ENCODE data around the gene CBLB. TPM values are rescaled to one million over a fixed set of nuclear protein-coding genes. Genes with fewer than 3 reads are reported as not detected.
A peak's percentile ranks its signal among the peaks of the same experiment; 100 is the strongest.

The CBLB gene
- total and polyA plus RNA-seq, 9 of the 15 experiments (the other 6 are each of a cell fraction or from before 2014, with no cell fraction given): 1.8 to 8.1 (median 5.3) TPM

DNA sequence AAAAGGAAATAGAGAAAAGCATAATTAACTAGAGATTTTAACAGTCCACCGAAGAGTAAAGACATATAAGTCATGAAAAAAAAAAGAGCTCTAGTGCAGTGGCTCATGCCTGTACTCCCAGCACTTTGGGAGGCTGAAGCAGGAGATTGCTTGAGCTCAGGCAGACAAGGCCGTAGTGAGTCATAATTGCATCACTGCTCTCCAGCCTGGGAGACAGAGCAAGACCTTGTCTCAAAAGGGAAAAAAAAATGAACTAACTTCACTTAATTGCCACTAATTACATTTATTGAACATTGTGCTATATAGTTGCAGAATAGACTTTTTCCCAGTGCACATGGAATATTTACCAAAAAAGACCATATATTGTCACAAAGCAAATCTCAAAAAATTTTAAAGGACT, 221.8 kb downstream of the CBLB start:
- H4K20me1 ChIP-seq (replicated peaks; ENCODE audit: control insufficient read depth, insufficient read depth, low read length): no peaks in the 10 kb centered on the region
- BruUV-seq (replicated peaks): no TSS peak
- WGBS (ENCODE audit: insufficient coverage, low coverage, missing lambda C conversion rate): 4% methylated on average over 2 of the region's 2 CpGs
- no peaks in the 10 kb centered on the region for H3K9me1 ChIP-seq (ENCODE audit: control insufficient read depth, insufficient read depth, low read length)
- H2AFZ ChIP-seq (ENCODE audit: low read depth, low read length): no peak overlapping the region
- intact Hi-C loops (cut with micrococcal nuclease) (no loop called here), in situ Hi-C loops (cut with MboI) (no loop called here)
- H3K4me3 ChIP-seq: no peak overlapping the region
- no peak overlapping the region for H3K27ac ChIP-seq (ENCODE audit: extremely low read depth, low read depth, low read length)
- POLR2A ChIA-PET: no interaction called here
- no peak overlapping the region for H3K4me2 ChIP-seq (ENCODE audit: insufficient read depth, low read length)
- ATAC-seq (peak; percentile 86), DNase-seq (ENCODE audit: extremely low read depth in 1 of 4, low spot score in 3 of 4) (peak in 1 of 4 experiments; percentile 58), FAIRE-seq (peak; percentile 78)
- H3K9me3 ChIP-seq (replicated peaks; ENCODE audit: control insufficient read depth, insufficient read depth, low read depth, low read length): no peaks in the 10 kb centered on the region
- no peak overlapping the region for H3K9ac ChIP-seq (ENCODE audit: insufficient read depth in 1 of 2, low read depth in 2 of 2, low read length in 2 of 2)
- no peaks in the 10 kb centered on the region for H3K79me2 ChIP-seq (ENCODE audit: control insufficient read depth, insufficient read depth, low read length)
- H3K36me3 ChIP-seq (ENCODE audit: control insufficient read depth, insufficient read depth, low read length): no peaks in the 10 kb centered on the region
- CTCF ChIA-PET (ENCODE audit: low intra/inter-chr PET ratio): no interaction called here
- H3K4me1 ChIP-seq (replicated peaks in 1 of 2; ENCODE audit: control insufficient read depth in 2 of 2, insufficient read depth in 2 of 2, low read length in 2 of 2): peaks cover 0 to 2% of the 10 kb centered on the region in 2 experiments; a peak in 2 of 5 replicates
- H3K27me3 ChIP-seq (ENCODE audit: control insufficient read depth in 2 of 2, insufficient read depth in 2 of 2, low read length in 2 of 2): no peaks in the 10 kb centered on the region
- TF ChIP-seq SMARCE1 (IDR thresholded peaks at IDR 0.05) (0 out of 2 replicates have a peak, but pooled peaks have one; percentile 25), ATF1 (CRISPR knock-in tag; IDR thresholded peaks at IDR 0.05) (no peak), ATF1 (tag; IDR thresholded peaks at IDR 0.05) (no peak), SMARCB1 (IDR thresholded peaks at IDR 0.05; ENCODE audit: insufficient read length, low read depth) (no peak), PTRF (tag; IDR thresholded peaks at IDR 0.05) (no peak), PURB (CRISPR knock-in tag; IDR thresholded peaks at IDR 0.05; ENCODE audit: low read depth) (no peak), L3MBTL2 (IDR thresholded peaks at IDR 0.05) (no peak), SMARCA4 (IDR thresholded peaks at IDR 0.05) (peak; percentile 71), ILF3 (IDR thresholded peaks at IDR 0.05; ENCODE audit: borderline replicate concordance) (no peak), MECOM (CRISPR knock-in tag; IDR thresholded peaks at IDR 0.05) (no peak), ZNF3 (CRISPR knock-in tag; IDR thresholded peaks at IDR 0.05) (no peak), FOSL1 (tag; conservative IDR thresholded peaks at IDR 0.05) (peak; percentile 93), DMBX1 (CRISPR knock-in tag; IDR thresholded peaks at IDR 0.05; ENCODE audit: borderline replicate concordance) (no peak), RAD21 (CRISPR knock-in tag; conservative IDR thresholded peaks at IDR 0.05 in 1 of 2, IDR thresholded peaks at IDR 0.05 in 1 of 2) (no peak), ZNF174 (CRISPR knock-in tag; IDR thresholded peaks at IDR 0.05) (no peak), POU5F1 (IDR thresholded peaks at IDR 0.05; ENCODE audit: borderline replicate concordance, low read depth, low read length, partially characterized antibody) (no peak), ZNF764 (CRISPR knock-in tag; IDR thresholded peaks at IDR 0.05; ENCODE audit: low read depth) (no peak)
- TF ChIP-seq, protein P1, sequence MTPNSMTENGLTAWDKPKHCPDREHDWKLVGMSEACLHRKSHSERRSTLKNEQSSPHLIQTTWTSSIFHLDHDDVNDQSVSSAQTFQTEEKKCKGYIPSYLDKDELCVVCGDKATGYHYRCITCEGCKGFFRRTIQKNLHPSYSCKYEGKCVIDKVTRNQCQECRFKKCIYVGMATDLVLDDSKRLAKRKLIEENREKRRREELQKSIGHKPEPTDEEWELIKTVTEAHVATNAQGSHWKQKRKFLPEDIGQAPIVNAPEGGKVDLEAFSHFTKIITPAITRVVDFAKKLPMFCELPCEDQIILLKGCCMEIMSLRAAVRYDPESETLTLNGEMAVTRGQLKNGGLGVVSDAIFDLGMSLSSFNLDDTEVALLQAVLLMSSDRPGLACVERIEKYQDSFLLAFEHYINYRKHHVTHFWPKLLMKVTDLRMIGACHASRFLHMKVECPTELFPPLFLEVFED (CRISPR knock-in tag; conservative IDR thresholded peaks at IDR 0.05): no peak
- TF ChIP-seq, protein P2, sequence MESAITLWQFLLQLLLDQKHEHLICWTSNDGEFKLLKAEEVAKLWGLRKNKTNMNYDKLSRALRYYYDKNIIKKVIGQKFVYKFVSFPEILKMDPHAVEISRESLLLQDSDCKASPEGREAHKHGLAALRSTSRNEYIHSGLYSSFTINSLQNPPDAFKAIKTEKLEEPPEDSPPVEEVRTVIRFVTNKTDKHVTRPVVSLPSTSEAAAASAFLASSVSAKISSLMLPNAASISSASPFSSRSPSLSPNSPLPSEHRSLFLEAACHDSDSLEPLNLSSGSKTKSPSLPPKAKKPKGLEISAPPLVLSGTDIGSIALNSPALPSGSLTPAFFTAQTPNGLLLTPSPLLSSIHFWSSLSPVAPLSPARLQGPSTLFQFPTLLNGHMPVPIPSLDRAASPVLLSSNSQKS (CRISPR knock-in tag; IDR thresholded peaks at IDR 0.05): no peak
- TF ChIP-seq, protein P3, sequence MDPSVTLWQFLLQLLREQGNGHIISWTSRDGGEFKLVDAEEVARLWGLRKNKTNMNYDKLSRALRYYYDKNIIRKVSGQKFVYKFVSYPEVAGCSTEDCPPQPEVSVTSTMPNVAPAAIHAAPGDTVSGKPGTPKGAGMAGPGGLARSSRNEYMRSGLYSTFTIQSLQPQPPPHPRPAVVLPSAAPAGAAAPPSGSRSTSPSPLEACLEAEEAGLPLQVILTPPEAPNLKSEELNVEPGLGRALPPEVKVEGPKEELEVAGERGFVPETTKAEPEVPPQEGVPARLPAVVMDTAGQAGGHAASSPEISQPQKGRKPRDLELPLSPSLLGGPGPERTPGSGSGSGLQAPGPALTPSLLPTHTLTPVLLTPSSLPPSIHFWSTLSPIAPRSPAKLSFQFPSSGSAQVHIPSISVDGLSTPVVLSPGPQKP (CRISPR knock-in tag; IDR thresholded peaks at IDR 0.05): no peak
- TF ChIP-seq, protein P4, sequence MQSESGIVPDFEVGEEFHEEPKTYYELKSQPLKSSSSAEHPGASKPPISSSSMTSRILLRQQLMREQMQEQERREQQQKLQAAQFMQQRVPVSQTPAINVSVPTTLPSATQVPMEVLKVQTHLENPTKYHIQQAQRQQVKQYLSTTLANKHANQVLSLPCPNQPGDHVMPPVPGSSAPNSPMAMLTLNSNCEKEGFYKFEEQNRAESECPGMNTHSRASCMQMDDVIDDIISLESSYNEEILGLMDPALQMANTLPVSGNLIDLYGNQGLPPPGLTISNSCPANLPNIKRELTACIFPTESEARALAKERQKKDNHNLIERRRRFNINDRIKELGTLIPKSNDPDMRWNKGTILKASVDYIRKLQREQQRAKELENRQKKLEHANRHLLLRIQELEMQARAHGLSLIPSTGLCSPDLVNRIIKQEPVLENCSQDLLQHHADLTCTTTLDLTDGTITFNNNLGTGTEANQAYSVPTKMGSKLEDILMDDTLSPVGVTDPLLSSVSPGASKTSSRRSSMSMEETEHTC (IDR thresholded peaks at IDR 0.05): no peak

All from K562 (cell line).